Keratinocyte (primary cell): ENCODE measurements around the gene ST6GALNAC5. TPM values are rescaled to one million over a fixed set of nuclear protein-coding genes. Genes with fewer than 3 reads are reported as not detected.

Source experiments
- DNase-seq: peaks from one replicate; pipeline ENCODE4 v3.0.0-alpha.2; 2011; ENCODE audit warnings: low read depth, missing footprints, low spot score
- FAIRE-seq: peaks from 2 replicates; lab custom pipeline; 2011; peaks lifted over from hg19 to GRCh38; lab: Jason Lieb, UNC
- H2AFZ ChIP-seq: 2 replicates; pipeline ENCODE4 v1.6.0; 2012; ENCODE audit warnings: low read length, control low read depth, inconsistent platforms; ENCODE audit not compliant: control insufficient read depth
- H3K27ac ChIP-seq: 2 replicates; pipeline ENCODE4 v1.5.1; 2011; ENCODE audit warnings: low read length; ENCODE audit not compliant: control insufficient read depth, insufficient read depth
- H3K27me3 ChIP-seq: 3 replicates; pipeline ENCODE4 v1.6.0; 2011; ENCODE audit warnings: low read length; ENCODE audit not compliant: control insufficient read depth, insufficient read depth; ENCODE audit errors: extremely low read depth
- H3K36me3 ChIP-seq, 2 experiments: 2 replicates in 1 of 2; 3 replicates in 1 of 2; pipeline ENCODE4 v1.5.1; 2011; ENCODE audit warnings: low read length in 2 of 2, mild to moderate bottlenecking in 1 of 2; ENCODE audit not compliant: control insufficient read depth in 2 of 2, insufficient read depth in 2 of 2; ENCODE audit errors: extremely low read depth in 1 of 2
- H3K4me1 ChIP-seq: 3 replicates; pipeline ENCODE4 v1.5.1; 2011; ENCODE audit warnings: low read length; ENCODE audit not compliant: control insufficient read depth, insufficient read depth; ENCODE audit errors: extremely low read depth
- H3K4me2 ChIP-seq: 3 replicates; pipeline ENCODE4 v1.6.0; 2011; ENCODE audit warnings: low read depth, low read length; ENCODE audit not compliant: control insufficient read depth, insufficient read depth; ENCODE audit errors: extremely low read depth
- H3K4me3 ChIP-seq, 3 experiments: fragments of 200-600 bp in 1 of 3; sonication (generic) in 1 of 3; 2 replicates in 2 of 3; 3 replicates in 1 of 3; pipeline ENCODE4 v1.5.1; 2011 to 2016; ENCODE audit warnings: low read length in 3 of 3, mild to moderate bottlenecking in 3 of 3, control low read depth in 2 of 3, inconsistent platforms in 1 of 3, low read depth in 1 of 3, mixed read lengths in 1 of 3, mixed run types in 1 of 3, moderate library complexity in 1 of 3; ENCODE audit not compliant: control insufficient read depth in 2 of 3, insufficient read depth in 2 of 3; ENCODE audit errors: extremely low read depth in 1 of 3
- H3K79me2 ChIP-seq: 2 replicates; pipeline ENCODE4 v1.6.0; 2012; ENCODE audit warnings: low read length; ENCODE audit not compliant: control insufficient read depth, insufficient read depth
- H3K9ac ChIP-seq: 3 replicates; pipeline ENCODE4 v1.6.0; 2011; ENCODE audit warnings: low read length; ENCODE audit not compliant: control insufficient read depth, insufficient read depth; ENCODE audit errors: extremely low read depth
- H3K9me1 ChIP-seq: 3 replicates; pipeline ENCODE4 v1.6.0; 2011; ENCODE audit warnings: low read length; ENCODE audit not compliant: control insufficient read depth, insufficient read depth; ENCODE audit errors: extremely low read depth
- H3K9me3 ChIP-seq: 2 replicates; pipeline ENCODE4 v1.5.1; 2012; ENCODE audit warnings: low read depth, low read length; ENCODE audit not compliant: control insufficient read depth
- H4K20me1 ChIP-seq: 3 replicates; pipeline ENCODE4 v1.6.0; 2011; ENCODE audit warnings: low read length; ENCODE audit not compliant: control insufficient read depth, insufficient read depth; ENCODE audit errors: extremely low read depth
- EZH2 ChIP-seq: IDR thresholded peaks from one replicate; pipeline ENCODE4 v1.6.1; 2012; ENCODE audit warnings: inconsistent platforms, mild to moderate bottlenecking, low read length, moderate library complexity
- dilution Hi-C: fragments of 300-500 bp; cut with MboI; formaldehyde crosslinking; loops from one replicate; pipeline ENCODE4 v1.7.0; 2020; ENCODE audit warnings: low sequenced_read_pairs; ENCODE audit not compliant: extremely low pct_ligation_motif_present
- polyA plus RNA-seq, 5 experiments: library from polyadenylated mRNA; depleted of rRNA in 3 of 5; stranded (reverse) in 3 of 5; stranded (forward) in 1 of 5; unstranded in 1 of 5; fragments of >200 nt; gene quantifications; 1 replicate in 1 of 5; 2 replicates in 3 of 5; 3 replicates in 1 of 5; pipeline versions ENCODE4 v1.2.1 to v1.2.3, GENCODE V29; 2011 to 2012; ENCODE audit warnings: missing spikeins in 2 of 5, low read depth in 1 of 5, low replicate concordance in 1 of 5
- TF ChIP-seq, protein P1 (sequence below), 3 experiments: IDR thresholded peaks in 1 of 3; conservative IDR thresholded peaks in 1 of 3; optimal IDR thresholded peaks in 1 of 3; 2 replicates in 2 of 3; 3 replicates in 1 of 3; pipeline versions ENCODE3 to v1.5.1; 2011; ENCODE audit warnings: low read length in 3 of 3, mild to moderate bottlenecking in 3 of 3, moderate library complexity in 2 of 3, control low read depth in 1 of 3, inconsistent platforms in 1 of 3; ENCODE audit not compliant: insufficient read depth in 2 of 3; ENCODE audit errors: extremely low read depth in 1 of 3

ST6GALNAC5 gene
- polyA plus RNA-seq, 1 donor (not counting 4 experiments of a cell fraction or from before 2014, with no cell fraction given): 12.8 TPM

DNA sequence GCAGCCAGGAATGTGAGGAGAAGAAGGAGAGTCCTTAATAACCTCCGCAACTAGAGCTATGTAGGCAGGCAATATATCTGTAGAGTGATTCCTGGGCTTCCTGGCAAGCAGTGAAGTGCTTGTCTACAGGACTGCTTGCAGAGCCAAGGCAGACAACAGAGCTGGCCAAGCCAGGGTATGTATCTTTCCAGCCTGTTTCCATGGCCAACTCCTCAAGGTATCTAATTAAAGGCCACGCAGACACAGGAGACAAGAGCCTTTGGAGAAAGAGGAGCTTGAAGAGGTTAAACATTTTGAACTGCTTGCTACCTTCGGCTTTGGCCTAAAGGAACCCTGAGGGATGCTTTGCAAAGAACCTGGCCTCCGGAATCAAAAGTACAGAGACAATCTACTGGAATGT, 214.6 kb downstream of the ST6GALNAC5 start:
- FAIRE-seq: no peak
- DNase-seq: no peak
- TF ChIP-seq, protein P1, sequence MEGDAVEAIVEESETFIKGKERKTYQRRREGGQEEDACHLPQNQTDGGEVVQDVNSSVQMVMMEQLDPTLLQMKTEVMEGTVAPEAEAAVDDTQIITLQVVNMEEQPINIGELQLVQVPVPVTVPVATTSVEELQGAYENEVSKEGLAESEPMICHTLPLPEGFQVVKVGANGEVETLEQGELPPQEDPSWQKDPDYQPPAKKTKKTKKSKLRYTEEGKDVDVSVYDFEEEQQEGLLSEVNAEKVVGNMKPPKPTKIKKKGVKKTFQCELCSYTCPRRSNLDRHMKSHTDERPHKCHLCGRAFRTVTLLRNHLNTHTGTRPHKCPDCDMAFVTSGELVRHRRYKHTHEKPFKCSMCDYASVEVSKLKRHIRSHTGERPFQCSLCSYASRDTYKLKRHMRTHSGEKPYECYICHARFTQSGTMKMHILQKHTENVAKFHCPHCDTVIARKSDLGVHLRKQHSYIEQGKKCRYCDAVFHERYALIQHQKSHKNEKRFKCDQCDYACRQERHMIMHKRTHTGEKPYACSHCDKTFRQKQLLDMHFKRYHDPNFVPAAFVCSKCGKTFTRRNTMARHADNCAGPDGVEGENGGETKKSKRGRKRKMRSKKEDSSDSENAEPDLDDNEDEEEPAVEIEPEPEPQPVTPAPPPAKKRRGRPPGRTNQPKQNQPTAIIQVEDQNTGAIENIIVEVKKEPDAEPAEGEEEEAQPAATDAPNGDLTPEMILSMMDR (optimal IDR thresholded peaks at IDR 0.05 in 1 of 3, IDR thresholded peaks at IDR 0.05 in 1 of 3, conservative IDR thresholded peaks at IDR 0.05 in 1 of 3; ENCODE audit: extremely low read depth in 1 of 3, insufficient read depth in 2 of 3, low read length in 3 of 3): no peak
- no peak for TF ChIP-seq EZH2
- dilution Hi-C loops: no loop called here
- H3K9ac ChIP-seq: no peak overlapping the region
- no peaks in the 10 kb centered on the region for H3K27me3 ChIP-seq
- no peaks in the 10 kb centered on the region for H3K4me1 ChIP-seq
- H3K9me1 ChIP-seq: no peaks in the 10 kb centered on the region
- H3K36me3 ChIP-seq: peaks cover 0 to 8% of the 10 kb centered on the region in 2 experiments
- no peaks in the 10 kb centered on the region for H3K79me2 ChIP-seq
- H3K9me3 ChIP-seq: no peaks in the 10 kb centered on the region
- no peak overlapping the region for H3K27ac ChIP-seq
- H2AFZ ChIP-seq: no peak overlapping the region
- no peaks in the 10 kb centered on the region for H4K20me1 ChIP-seq
- no peak overlapping the region for H3K4me2 ChIP-seq
- no peak overlapping the region for H3K4me3 ChIP-seq

DNA sequence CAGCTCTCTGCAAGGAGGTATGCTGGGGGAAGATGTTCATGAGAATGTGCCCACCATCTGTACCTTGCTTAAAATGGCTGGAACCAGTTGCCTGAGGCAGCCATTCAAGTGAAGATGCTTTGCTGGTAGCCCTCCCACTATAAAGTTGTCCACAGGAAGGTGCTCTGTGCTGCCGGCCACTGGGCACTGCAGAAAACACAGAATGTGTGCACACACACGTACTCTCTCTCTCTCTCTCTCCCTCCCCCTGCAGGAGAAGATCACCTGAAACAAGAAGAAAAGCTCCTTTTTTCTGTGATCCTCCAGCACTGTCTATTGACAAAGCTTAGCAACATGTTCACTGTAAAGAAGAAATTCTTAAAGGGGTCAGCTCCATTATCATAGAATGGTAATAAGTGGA, 217.2 kb downstream of the ST6GALNAC5 start:
- Histone ChIP-seq H3K36me3 (peaks cover 0 to 5% of the 10 kb centered on the region in 2 experiments), H3K27me3 (no peaks in the 10 kb centered on the region), H4K20me1 (no peaks in the 10 kb centered on the region), H3K9me1 (no peaks in the 10 kb centered on the region), H3K4me2 (no peak overlapping the region), H3K4me1 (no peaks in the 10 kb centered on the region), H3K4me3 (no peak overlapping the region), H3K79me2 (no peaks in the 10 kb centered on the region), H2AFZ (no peak overlapping the region), H3K9ac (no peak overlapping the region), H3K9me3 (no peaks in the 10 kb centered on the region), H3K27ac (no peak overlapping the region)
- no peak for DNase-seq
- dilution Hi-C loops: no loop called here
- no peak for TF ChIP-seq EZH2
- TF ChIP-seq, protein P1 (optimal IDR thresholded peaks at IDR 0.05 in 1 of 3, IDR thresholded peaks at IDR 0.05 in 1 of 3, conservative IDR thresholded peaks at IDR 0.05 in 1 of 3; ENCODE audit: extremely low read depth in 1 of 3, insufficient read depth in 2 of 3, low read length in 3 of 3): peak in 1 of 3 experiments; percentile 11
- FAIRE-seq: no peak
